Cerebellar nuclear complex (tissue), 1 donor: Measurements from ENCODE around the gene DUOX2.
"Not testable (repeated sequence)": the region's sequence is repeated elsewhere in the genome, so short reads cannot be mapped to it uniquely, and the experiment has no call there.

Source experiments
- DNase-seq, 2 experiments: peaks; one replicate each; lab custom pipeline; 2025; lab: John Stamatoyannopoulos, UW

The DUOX2 gene

GRCh38 chr15:45073602-45074001, 40.4 kb downstream of the DUOX2 start:
- not testable (repeated sequence) for DNase-seq

- not testable (repeated sequence) for DNase-seq
Observed at GRCh38 chr15:45069942-45070360, 44.0 kb downstream of the DUOX2 start.

GRCh38 chr15:45064386-45064785, 49.6 kb downstream of the DUOX2 start:
- no peak for DNase-seq

- not testable (repeated sequence) for DNase-seq
Observed at GRCh38 chr15:45062301-45062700, 51.7 kb downstream of the DUOX2 start.

GRCh38 chr15:45058690-45059675, 55.0 kb downstream of the DUOX2 start:
- DNase-seq = not testable (repeated sequence)

GRCh38 chr15:45052676-45053075, 61.3 kb downstream of the DUOX2 start:
- DNase-seq = not testable (repeated sequence)

GRCh38 chr15:45050587-45050986, 63.4 kb downstream of the DUOX2 start:
- DNase-seq = no peak

- DNase-seq = no peak
Observed at GRCh38 chr15:45048794-45049631, 65.0 kb downstream of the DUOX2 start.

GRCh38 chr15:45048449-45048793, 65.6 kb downstream of the DUOX2 start:
- not testable (repeated sequence) for DNase-seq

GRCh38 chr15:45044270-45044669, 69.7 kb downstream of the DUOX2 start:
- not testable (repeated sequence) for DNase-seq

- not testable (repeated sequence) for DNase-seq
Observed at GRCh38 chr15:45042859-45043258, 71.1 kb downstream of the DUOX2 start.
